ENCODE results near the gene ITGA2B.
A peak's percentile ranks its signal among the peaks of the same experiment; 100 is the strongest.

Gene ITGA2B

GRCh38 chr17:44417553-44417952 lies 28.1 kb upstream of the ITGA2B start:
- peak; percentile 58 for DNase-seq (ENCODE audit: low read depth)
- TF ChIP-seq, protein P1, sequence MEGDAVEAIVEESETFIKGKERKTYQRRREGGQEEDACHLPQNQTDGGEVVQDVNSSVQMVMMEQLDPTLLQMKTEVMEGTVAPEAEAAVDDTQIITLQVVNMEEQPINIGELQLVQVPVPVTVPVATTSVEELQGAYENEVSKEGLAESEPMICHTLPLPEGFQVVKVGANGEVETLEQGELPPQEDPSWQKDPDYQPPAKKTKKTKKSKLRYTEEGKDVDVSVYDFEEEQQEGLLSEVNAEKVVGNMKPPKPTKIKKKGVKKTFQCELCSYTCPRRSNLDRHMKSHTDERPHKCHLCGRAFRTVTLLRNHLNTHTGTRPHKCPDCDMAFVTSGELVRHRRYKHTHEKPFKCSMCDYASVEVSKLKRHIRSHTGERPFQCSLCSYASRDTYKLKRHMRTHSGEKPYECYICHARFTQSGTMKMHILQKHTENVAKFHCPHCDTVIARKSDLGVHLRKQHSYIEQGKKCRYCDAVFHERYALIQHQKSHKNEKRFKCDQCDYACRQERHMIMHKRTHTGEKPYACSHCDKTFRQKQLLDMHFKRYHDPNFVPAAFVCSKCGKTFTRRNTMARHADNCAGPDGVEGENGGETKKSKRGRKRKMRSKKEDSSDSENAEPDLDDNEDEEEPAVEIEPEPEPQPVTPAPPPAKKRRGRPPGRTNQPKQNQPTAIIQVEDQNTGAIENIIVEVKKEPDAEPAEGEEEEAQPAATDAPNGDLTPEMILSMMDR (IDR thresholded peaks at IDR 0.05; ENCODE audit: control insufficient read depth, insufficient read depth, low read depth, low read length, missing control alignments), result no peak

DNA sequence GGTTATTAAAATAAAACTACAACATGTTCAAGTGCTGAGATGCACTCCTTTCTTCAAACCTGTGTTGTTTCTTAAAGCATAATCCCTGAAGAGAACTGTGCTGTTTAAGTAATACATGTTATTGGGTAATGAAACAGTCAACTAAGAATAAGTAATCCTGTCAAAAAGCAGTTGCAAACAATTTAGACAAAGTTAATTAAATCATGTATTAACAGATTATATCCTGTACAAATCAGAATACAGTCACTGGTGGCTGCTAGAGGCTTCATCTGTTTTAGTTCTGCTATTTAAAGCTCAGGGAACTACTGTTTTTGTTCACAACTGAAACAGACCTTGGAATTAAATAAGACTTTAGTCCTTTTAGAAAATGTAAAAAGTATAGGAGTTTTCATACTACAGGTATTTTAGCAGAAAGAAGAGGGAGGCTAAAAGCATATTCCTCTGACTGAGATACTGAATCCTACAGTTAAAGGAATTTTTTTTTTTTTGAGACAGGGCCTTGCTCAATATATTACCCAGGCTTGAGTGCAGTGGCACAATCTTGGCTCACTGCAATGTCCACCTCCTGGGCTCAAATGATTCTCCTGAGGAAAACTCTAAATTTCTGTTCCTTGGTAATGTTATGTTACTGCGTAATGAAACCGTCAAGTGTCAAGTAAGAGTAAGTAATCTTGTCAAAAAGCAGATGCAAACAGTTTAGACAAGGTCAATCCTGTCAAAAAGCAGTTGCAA lies 27.3 kb upstream of the ITGA2B start:
- H3K4me3 ChIP-seq (ENCODE audit: control insufficient read depth, low read depth, low read length), result no peak overlapping the region
- TF ChIP-seq, protein P1 (IDR thresholded peaks at IDR 0.05; ENCODE audit: control insufficient read depth, insufficient read depth, low read depth, low read length, missing control alignments), result no peak
- DNase-seq (ENCODE audit: low read depth), result no peak

More at GRCh38 chr17:44417553-44417952, 28.1 kb upstream of the ITGA2B start:
- no peak overlapping the region for H3K4me3 ChIP-seq (ENCODE audit: control insufficient read depth, low read depth, low read length)

DNA sequence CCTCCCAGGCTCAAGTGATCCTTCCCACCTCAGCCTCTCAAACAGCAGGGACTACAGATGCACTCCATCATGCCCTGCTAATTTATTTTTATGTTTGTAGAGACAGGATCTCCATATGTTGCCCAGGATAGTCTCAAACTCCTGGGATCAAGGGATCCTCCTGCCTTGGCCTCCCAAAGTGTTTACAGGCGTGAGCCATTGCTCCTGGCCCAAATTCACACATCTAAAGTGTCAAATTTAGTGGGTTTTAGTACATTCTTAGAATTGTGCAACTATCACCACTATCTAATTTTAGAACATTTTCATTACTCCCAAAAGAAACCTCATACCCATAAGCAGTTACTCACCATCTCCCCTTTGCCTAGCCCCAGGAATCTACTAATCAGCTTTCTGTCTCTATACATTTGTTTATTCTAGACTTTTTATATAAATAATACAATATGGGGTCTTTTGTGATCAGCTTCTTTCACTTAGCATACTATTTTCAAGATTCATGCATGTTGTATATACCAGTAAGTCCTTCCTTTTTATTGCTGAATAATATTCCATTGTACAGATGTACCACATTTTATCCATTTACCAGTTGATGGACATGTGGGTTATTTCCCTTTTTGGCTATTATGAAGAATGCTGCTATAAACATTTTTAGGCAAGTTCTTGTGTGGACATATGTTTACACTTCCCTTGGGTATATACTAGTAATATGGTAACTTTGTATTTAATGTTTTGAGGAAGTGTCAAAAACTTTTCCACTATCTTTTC lies 25.1 kb upstream of the ITGA2B start:
- TF ChIP-seq, protein P1 (IDR thresholded peaks at IDR 0.05; ENCODE audit: control insufficient read depth, insufficient read depth, low read depth, low read length, missing control alignments), result no peak
- no peak for DNase-seq (ENCODE audit: low read depth)
- no peak overlapping the region for H3K4me3 ChIP-seq (ENCODE audit: control insufficient read depth, low read depth, low read length)

- no peak overlapping the region for H3K4me3 ChIP-seq (ENCODE audit: control insufficient read depth, low read depth, low read length)
- TF ChIP-seq, protein P1 (IDR thresholded peaks at IDR 0.05; ENCODE audit: control insufficient read depth, insufficient read depth, low read depth, low read length, missing control alignments), result no peak
- no peak for DNase-seq (ENCODE audit: low read depth)
Measured at GRCh38 chr17:44409309-44410028, 20.0 kb upstream of the ITGA2B start.

DNA sequence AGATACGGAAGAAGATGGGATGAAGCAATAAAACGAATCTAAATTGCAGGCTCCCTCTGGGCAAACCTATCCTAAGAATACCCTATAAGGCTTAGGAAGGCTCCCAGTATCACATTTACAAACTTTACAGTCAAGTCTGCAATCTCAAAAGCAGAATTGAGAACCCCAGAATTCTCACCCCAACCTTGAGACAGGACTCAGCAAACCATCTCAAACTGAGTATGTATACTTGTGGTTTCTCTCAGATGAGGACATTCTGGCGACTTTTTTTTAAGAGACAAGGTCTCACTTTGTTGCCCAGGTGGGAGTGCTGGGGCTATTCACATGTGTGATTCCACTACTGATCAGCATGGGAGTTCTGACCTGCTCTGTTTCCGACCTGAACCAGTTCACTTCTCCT lies 19.3 kb upstream of the ITGA2B start:
- TF ChIP-seq, protein P1 (IDR thresholded peaks at IDR 0.05; ENCODE audit: control insufficient read depth, insufficient read depth, low read depth, low read length, missing control alignments), result no peak
- DNase-seq (ENCODE audit: low read depth), result no peak
- no peak overlapping the region for H3K4me3 ChIP-seq (ENCODE audit: control insufficient read depth, low read depth, low read length)

DNA sequence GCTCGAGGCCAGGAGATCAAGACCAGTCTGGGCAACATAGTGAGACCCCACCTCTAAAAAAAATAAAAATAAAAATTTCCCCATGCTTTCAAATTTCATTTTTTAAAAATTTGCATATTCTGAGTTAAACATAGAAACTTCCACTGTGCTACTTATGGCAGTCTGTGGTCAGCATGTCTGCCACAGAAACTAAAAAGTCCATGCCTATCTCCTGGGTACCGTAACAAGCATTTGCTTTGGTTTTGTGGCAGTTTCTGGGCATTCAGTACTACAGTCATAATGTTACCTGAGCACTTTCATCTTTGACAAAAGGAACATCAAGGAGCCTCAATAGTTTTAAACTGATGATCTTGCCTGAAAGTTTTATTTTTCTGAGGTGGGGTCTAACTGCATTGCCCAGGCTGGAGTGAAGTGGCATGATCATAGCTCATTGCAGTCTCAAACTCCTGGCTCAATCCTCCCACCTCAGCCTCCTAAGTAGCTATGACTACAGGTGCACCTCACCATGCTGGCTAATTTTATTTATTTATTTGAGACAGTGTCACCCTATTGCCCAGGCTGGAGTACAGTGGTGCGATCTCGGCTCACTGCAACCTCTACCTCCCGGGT lies 13.2 kb upstream of the ITGA2B start:
- no peak overlapping the region for H3K4me3 ChIP-seq (ENCODE audit: control insufficient read depth, low read depth, low read length)
- no peak for DNase-seq (ENCODE audit: low read depth)
- TF ChIP-seq, protein P1 (IDR thresholded peaks at IDR 0.05; ENCODE audit: control insufficient read depth, insufficient read depth, low read depth, low read length, missing control alignments), result no peak

Data from AG09309 (cell line).